ENCODE data around the gene RNF115.

DNA sequence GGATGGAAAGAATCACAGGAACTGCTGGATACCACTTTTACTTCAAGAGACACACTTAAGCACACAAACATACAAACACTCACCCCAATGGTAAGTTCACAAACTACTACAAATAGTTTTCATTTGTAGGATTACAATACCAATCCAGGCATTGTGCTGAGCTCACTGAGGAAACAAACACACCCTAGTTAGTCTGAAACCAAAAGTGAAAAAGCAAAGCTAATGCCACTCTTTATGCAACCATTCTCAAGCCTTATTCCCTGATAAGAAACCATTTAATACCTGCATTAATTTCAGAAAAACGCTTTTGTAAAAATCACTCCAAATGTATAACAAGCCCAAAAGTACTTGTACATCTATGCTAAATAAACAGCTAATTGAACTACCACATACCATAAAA lies 38.3 kb downstream of the RNF115 start:
- TF ChIP-seq, protein P1, sequence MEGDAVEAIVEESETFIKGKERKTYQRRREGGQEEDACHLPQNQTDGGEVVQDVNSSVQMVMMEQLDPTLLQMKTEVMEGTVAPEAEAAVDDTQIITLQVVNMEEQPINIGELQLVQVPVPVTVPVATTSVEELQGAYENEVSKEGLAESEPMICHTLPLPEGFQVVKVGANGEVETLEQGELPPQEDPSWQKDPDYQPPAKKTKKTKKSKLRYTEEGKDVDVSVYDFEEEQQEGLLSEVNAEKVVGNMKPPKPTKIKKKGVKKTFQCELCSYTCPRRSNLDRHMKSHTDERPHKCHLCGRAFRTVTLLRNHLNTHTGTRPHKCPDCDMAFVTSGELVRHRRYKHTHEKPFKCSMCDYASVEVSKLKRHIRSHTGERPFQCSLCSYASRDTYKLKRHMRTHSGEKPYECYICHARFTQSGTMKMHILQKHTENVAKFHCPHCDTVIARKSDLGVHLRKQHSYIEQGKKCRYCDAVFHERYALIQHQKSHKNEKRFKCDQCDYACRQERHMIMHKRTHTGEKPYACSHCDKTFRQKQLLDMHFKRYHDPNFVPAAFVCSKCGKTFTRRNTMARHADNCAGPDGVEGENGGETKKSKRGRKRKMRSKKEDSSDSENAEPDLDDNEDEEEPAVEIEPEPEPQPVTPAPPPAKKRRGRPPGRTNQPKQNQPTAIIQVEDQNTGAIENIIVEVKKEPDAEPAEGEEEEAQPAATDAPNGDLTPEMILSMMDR (IDR thresholded peaks at IDR 0.05), result no peak
- no peak for TF ChIP-seq POLR2A (IDR thresholded peaks at IDR 0.05)
